H1 (cell line): ENCODE measurements around the gene GRAMD1B. TPM values are rescaled to one million over a fixed set of nuclear protein-coding genes. Genes with fewer than 3 reads are reported as not detected.

Experiments used
- CTCF ChIA-PET: fragments of 300-600 bp; sonication (Branson Sonifier 250); formaldehyde crosslinking; loops from one replicate; lab custom pipeline; 2021; ENCODE audit not compliant: partially characterized antibody; lab: Charles Lee
- POLR2A ChIA-PET: fragments of 300-600 bp; sonication (Branson Sonifier 250); formaldehyde crosslinking; loops from one replicate; lab custom pipeline; 2021; ENCODE audit warnings: inconsistent platforms; ENCODE audit not compliant: partially characterized antibody; lab: Charles Lee
- DNase-seq, 2 experiments: peaks; one replicate each; pipeline versions ENCODE4 v3.0.0 to v3.0.0-alpha.2; 2010 to 2022; ENCODE audit warnings: low spot score in 2 of 2, low read depth in 1 of 2, mixed read lengths in 1 of 2
- FAIRE-seq: peaks from 2 replicates; lab custom pipeline; 2011; peaks lifted over from hg19 to GRCh38; lab: Jason Lieb, UNC
- H2AFZ ChIP-seq: 2 replicates; pipeline ENCODE4 v1.8.1; 2012; ENCODE audit warnings: low read length, inconsistent platforms
- H2AK5ac ChIP-seq: 2 replicates; pipeline ENCODE4 v1.6.1; 2013; ENCODE audit warnings: low read depth, low read length
- H2BK120ac ChIP-seq: replicated peaks from 2 replicates; pipeline ENCODE3; 2013; ENCODE audit warnings: low read depth, low read length, inconsistent platforms
- H2BK12ac ChIP-seq: 2 replicates; pipeline ENCODE4 v1.6.1; 2013; ENCODE audit warnings: low read depth, low read length
- H2BK15ac ChIP-seq: 2 replicates; pipeline ENCODE4 v1.6.1; 2013; ENCODE audit warnings: low read length
- H2BK20ac ChIP-seq: 2 replicates; pipeline ENCODE4 v1.6.1; 2013; ENCODE audit warnings: low read length
- H2BK5ac ChIP-seq: 2 replicates; pipeline ENCODE4 v1.6.1; 2013; ENCODE audit warnings: low read depth, low read length
- H3K14ac ChIP-seq: 2 replicates; pipeline ENCODE4 v1.6.1; 2013; ENCODE audit warnings: inconsistent platforms; ENCODE audit not compliant: insufficient read length
- H3K18ac ChIP-seq: 2 replicates; pipeline ENCODE4 v1.6.1; 2013; ENCODE audit warnings: low read length; ENCODE audit errors: extremely low read depth
- H3K23ac ChIP-seq: 2 replicates; pipeline ENCODE4 v1.6.1; 2013; ENCODE audit warnings: inconsistent platforms; ENCODE audit not compliant: insufficient read length
- H3K23me2 ChIP-seq: 2 replicates; pipeline ENCODE4 v1.6.1; 2013; ENCODE audit warnings: low read depth, low read length
- H3K27ac ChIP-seq: 2 replicates; pipeline ENCODE4 v1.6.1; 2011; ENCODE audit warnings: low read depth, low read length, inconsistent platforms
- H3K27me3 ChIP-seq, 4 experiments: replicated peaks in 1 of 4; 1 replicate in 1 of 4; 2 replicates in 3 of 4; pipeline versions ENCODE4 v1.6.1 to v1.8.1; 2011 to 2013; ENCODE audit warnings: low read length in 3 of 4, mild to moderate bottlenecking in 3 of 4, inconsistent platforms in 2 of 4, mixed read lengths in 2 of 4, moderate library complexity in 1 of 4; ENCODE audit not compliant: control insufficient read depth in 3 of 4, insufficient read depth in 3 of 4; ENCODE audit errors: extremely low read depth in 1 of 4
- H3K36me3 ChIP-seq, 4 experiments: 2 replicates each; pipeline versions ENCODE4 v1.6.1 to v1.8.1; 2011 to 2013; ENCODE audit warnings: mild to moderate bottlenecking in 4 of 4, low read length in 3 of 4, moderate library complexity in 2 of 4, control low read depth in 1 of 4, inconsistent platforms in 1 of 4; ENCODE audit not compliant: insufficient read depth in 4 of 4, control insufficient read depth in 2 of 4
- H3K4ac ChIP-seq: replicated peaks from 2 replicates; pipeline ENCODE3; 2013; ENCODE audit warnings: low read length, low read depth, mixed read lengths, inconsistent platforms; ENCODE audit not compliant: insufficient read length
- H3K4me1 ChIP-seq, 4 experiments: replicated peaks in 1 of 4; 1 replicate in 1 of 4; 2 replicates in 3 of 4; pipeline versions ENCODE4 v1.6.1 to v1.8.1; 2011 to 2013; ENCODE audit warnings: low read length in 3 of 4, inconsistent platforms in 2 of 4, mixed read lengths in 1 of 4; ENCODE audit not compliant: insufficient read depth in 4 of 4, control insufficient read depth in 3 of 4
- H3K4me2 ChIP-seq, 2 experiments: 2 replicates each; pipeline versions ENCODE4 v1.6.1 to v1.8.1; 2011 to 2013; ENCODE audit warnings: low read depth in 2 of 2, low read length in 2 of 2, control low read depth in 1 of 2, inconsistent platforms in 1 of 2, mild to moderate bottlenecking in 1 of 2; ENCODE audit not compliant: insufficient read depth in 1 of 2
- H3K4me3 ChIP-seq, 4 experiments: fragments of 200-600, 300-600 bp in 1 of 4; sonication (generic), shearing (Covaris generic), sonication (Bioruptor Twin) in 1 of 4; 2 replicates each; pipeline versions ENCODE4 v1.5.1 to v1.8.1; 2011 to 2016; ENCODE audit warnings: low read length in 4 of 4, low read depth in 3 of 4, control low read depth in 2 of 4, inconsistent platforms in 2 of 4, mild to moderate bottlenecking in 2 of 4, mixed read lengths in 1 of 4, moderate library complexity in 1 of 4; ENCODE audit not compliant: insufficient read depth in 2 of 4; ENCODE audit errors: extremely low read depth in 1 of 4
- H3K56ac ChIP-seq: replicated peaks from 2 replicates; pipeline ENCODE3; 2013; ENCODE audit warnings: low read depth, mild to moderate bottlenecking, mixed read lengths, low read length, inconsistent platforms; ENCODE audit not compliant: insufficient read length
- H3K79me1 ChIP-seq: 2 replicates; pipeline ENCODE4 v1.6.1; 2013; ENCODE audit warnings: low read depth, low read length, control low read depth
- H3K79me2 ChIP-seq, 2 experiments: 2 replicates each; pipeline versions ENCODE4 v1.6.1 to v1.8.1; 2012 to 2013; ENCODE audit warnings: low read length in 2 of 2, mild to moderate bottlenecking in 2 of 2, inconsistent platforms in 1 of 2; ENCODE audit not compliant: insufficient read depth in 2 of 2, control insufficient read depth in 1 of 2
- H3K9ac ChIP-seq, 4 experiments: replicated peaks in 1 of 4; 1 replicate in 1 of 4; 2 replicates in 3 of 4; pipeline versions ENCODE4 v1.6.1 to v1.8.1; 2011 to 2013; ENCODE audit warnings: low read depth in 3 of 4, low read length in 3 of 4, control low read depth in 2 of 4, mild to moderate bottlenecking in 2 of 4, moderate library complexity in 2 of 4, inconsistent platforms in 1 of 4; ENCODE audit errors: extremely low read depth in 1 of 4
- H3K9me3 ChIP-seq, 2 experiments: 2 replicates each; pipeline versions ENCODE4 v1.6.1 to v1.8.1; 2012 to 2013; ENCODE audit warnings: mild to moderate bottlenecking in 2 of 2, moderate library complexity in 2 of 2, control low read depth in 1 of 2, inconsistent platforms in 1 of 2, low read depth in 1 of 2, low read length in 1 of 2, mixed read lengths in 1 of 2; ENCODE audit not compliant: insufficient read depth in 2 of 2
- H4K20me1 ChIP-seq, 2 experiments: replicated peaks in 1 of 2; 2 replicates each; pipeline versions ENCODE3 to v1.8.1; 2011 to 2013; ENCODE audit warnings: inconsistent platforms in 2 of 2, low read length in 2 of 2, mild to moderate bottlenecking in 1 of 2; ENCODE audit not compliant: insufficient read depth in 2 of 2, control insufficient read depth in 1 of 2
- H4K5ac ChIP-seq: 2 replicates; pipeline ENCODE4 v1.6.1; 2013; ENCODE audit warnings: low read length, low read depth, mixed read lengths, inconsistent platforms; ENCODE audit not compliant: insufficient read length
- H4K8ac ChIP-seq: 2 replicates; pipeline ENCODE4 v1.8.0; 2013; ENCODE audit warnings: mild to moderate bottlenecking, moderate library complexity, low read length, inconsistent platforms; ENCODE audit not compliant: insufficient read depth; ENCODE audit errors: extremely low read depth
- H4K91ac ChIP-seq: replicated peaks from 2 replicates; pipeline ENCODE3; 2013; ENCODE audit warnings: low read length, mixed read lengths, inconsistent platforms; ENCODE audit not compliant: insufficient read length
- ASH2L ChIP-seq: fragments of 200-600, 300-600 bp; sonication (generic); IDR thresholded peaks from one replicate; pipeline ENCODE4 v1.7.1; 2017; ENCODE audit warnings: low read length
- BACH1 ChIP-seq: IDR thresholded peaks from 2 replicates; pipeline ENCODE4 v1.6.1; 2012; ENCODE audit warnings: low read length, improper control_type of control experiment
- CBX5 ChIP-seq: fragments of 300-800, 300-1000 bp; sonication (generic); IDR thresholded peaks from 2 replicates; pipeline ENCODE4 v1.7.1; 2016; ENCODE audit warnings: antibody characterized with exemption, low read length, low read depth
- CTBP2 ChIP-seq: IDR thresholded peaks from 2 replicates; pipeline ENCODE4 v1.7.0; 2011; ENCODE audit warnings: borderline replicate concordance, mild to moderate bottlenecking, moderate library complexity, mixed read lengths, low read length; ENCODE audit not compliant: insufficient read depth, insufficient read length
- EGR1 ChIP-seq: IDR thresholded peaks from 2 replicates; pipeline ENCODE4 v1.6.1; 2011; ENCODE audit warnings: low read depth, low read length, borderline replicate concordance
- EP300 ChIP-seq, 2 experiments: IDR thresholded peaks; 1 replicate in 1 of 2; 2 replicates in 1 of 2; pipeline ENCODE4 v1.6.1; 2011 to 2012; ENCODE audit warnings: low read depth in 2 of 2, low read length in 2 of 2, mild to moderate bottlenecking in 2 of 2, borderline replicate concordance in 1 of 2, inconsistent platforms in 1 of 2, moderate library complexity in 1 of 2
- HDAC6 ChIP-seq: IDR thresholded peaks from one replicate; pipeline ENCODE4 v1.7.1; 2012; ENCODE audit warnings: low read depth, mild to moderate bottlenecking, inconsistent platforms, low read length, moderate library complexity
- JUN ChIP-seq: IDR thresholded peaks from 2 replicates; pipeline ENCODE4 v1.6.1; 2011; ENCODE audit warnings: low read depth, mild to moderate bottlenecking, improper control_type of control experiment, low read length
- JUND ChIP-seq: IDR thresholded peaks from 2 replicates; pipeline ENCODE4 v1.6.1; 2011; ENCODE audit warnings: mild to moderate bottlenecking, improper control_type of control experiment, low read length
- RFX5 ChIP-seq: IDR thresholded peaks from 2 replicates; pipeline ENCODE4 v1.6.1; 2011; ENCODE audit warnings: low read depth, low read length, improper control_type of control experiment, borderline replicate concordance
- SAP30 ChIP-seq: fragments of 300-600 bp; sonication (generic); IDR thresholded peaks from 2 replicates; pipeline ENCODE4 v1.7.1; 2012; ENCODE audit warnings: low read length, moderate library complexity, mild to moderate bottlenecking, inconsistent platforms; ENCODE audit not compliant: insufficient read depth, insufficient replicate concordance
- SIRT6 ChIP-seq: IDR thresholded peaks from one replicate; pipeline ENCODE4 v1.7.1; 2012; ENCODE audit warnings: low read length, inconsistent platforms
- SUZ12 ChIP-seq: fragments of 200-600 bp; sonication (generic); IDR thresholded peaks from 2 replicates; pipeline ENCODE4 v1.6.1; 2012; ENCODE audit warnings: mild to moderate bottlenecking, inconsistent platforms, low read length, moderate library complexity, mixed read lengths
- WGBS, 2 experiments: shearing (Covaris generic) in 1 of 2; methylation state at CpG; one replicate each; pipeline versions ENCODE4 v1.1.6 to v1.1.7; 2013 to 2015; ENCODE audit warnings: low lambda C conversion rate in 2 of 2, mixed read lengths in 2 of 2, inconsistent platforms in 1 of 2, low coverage in 1 of 2, missing lambda C conversion rate in 1 of 2; ENCODE audit not compliant: insufficient replicate concordance in 2 of 2, insufficient coverage in 1 of 2, insufficient read length in 1 of 2; ENCODE audit errors: extremely low coverage in 1 of 2, missing lambda C conversion rate in 1 of 2; 5-methylcytosine and 5-hydroxymethylcytosine counted together
- polyA plus RNA-seq, 7 experiments: library from polyadenylated mRNA; depleted of rRNA in 3 of 7; stranded (reverse) in 5 of 7; unstranded in 2 of 7; fragments of >200 nt in 5 of 7; fragments of 200-250 nt in 2 of 7; gene quantifications; 1 replicate in 5 of 7; 2 replicates in 1 of 7; 4 replicates in 1 of 7; pipeline versions ENCODE4 v1.2.1 to v1.2.3, GENCODE V29; 2011 to 2013; ENCODE audit warnings: missing spikeins in 2 of 7, mixed read lengths in 2 of 7
- total RNA-seq: library from RNA; stranded (reverse); fragmentation: NEBNext Ultra II Directional; extraction: Animal tissue kit (Norgen Biotek cat#: 25700); gene quantifications from 2 replicates; pipeline ENCODE4 v1.2.1, GENCODE V29; 2021

GRAMD1B gene
- total and polyA plus RNA-seq, 2 of the 8 experiments (the other 6 are each of a cell fraction or from before 2014, with no cell fraction given) = 10.1 to 21.2 TPM

- no peak for DNase-seq
- POLR2A ChIA-PET = interaction anchor here (0.5 kb wide), 1 partner anchor 233 kb away, joined by 3 read pairs; no protein-coding TSS in a partner anchor
- no peak overlapping the region for H3K9ac ChIP-seq
- TF ChIP-seq BACH1 (no peak), JUND (no peak), CTBP2 (no peak), HDAC6 (no peak), SAP30 (no peak), JUN (no peak), EGR1 (no peak), ASH2L (no peak), SUZ12 (no peak), SIRT6 (no peak), CBX5 (no peak), RFX5 (no peak), EP300 (IDR thresholded peaks at IDR 0.05; ENCODE audit: borderline replicate concordance in 1 of 2, low read depth in 2 of 2, low read length in 2 of 2) (no peak)
Measured at GRCh38 chr11:123480290-123480815, 50.3 kb downstream of the GRAMD1B start.

More at GRCh38 chr11:123480290-123480815, 50.3 kb downstream of the GRAMD1B start:
- no peak overlapping the region for H3K23ac ChIP-seq
- H3K36me3 ChIP-seq = no peaks in the 10 kb centered on the region
- no peak for FAIRE-seq
- H4K20me1 ChIP-seq = peaks cover 0 to 2% of the 10 kb centered on the region in 2 experiments
- H2AK5ac ChIP-seq = no peak overlapping the region; the same call in 1 of the 2 replicates
- 85% methylated on average over 4 of the region's 4 CpGs; no CpG with 5 or more reads in 1 of the 2 experiments for WGBS, 2 experiments
- H4K5ac ChIP-seq = no peak overlapping the region
- 0 out of 2 replicates have a peak overlapping the region, but pooled peaks have one; percentile 32 for H2BK12ac ChIP-seq
- H3K9me3 ChIP-seq = no peaks in the 10 kb centered on the region
- no peaks in the 10 kb centered on the region for H3K23me2 ChIP-seq
- H4K91ac ChIP-seq = no peak overlapping the region
- peak overlapping the region; percentile 17 for H3K4ac ChIP-seq
- H2BK20ac ChIP-seq = no peak overlapping the region
- peaks cover 2 to 11% (median 6%) of the 10 kb centered on the region in 4 experiments; a peak in 6 of 7 replicates for H3K4me1 ChIP-seq
- H3K79me1 ChIP-seq = no peaks in the 10 kb centered on the region
- no peak overlapping the region for H4K8ac ChIP-seq
- no peaks in the 10 kb centered on the region for H3K27me3 ChIP-seq
- CTCF ChIA-PET = interaction anchor here (0.6 to 4.9 kb wide), 15 partner anchors 13 to 366 kb away, joined by 3 to 74 read pairs (median 5); no protein-coding TSS in a partner anchor
- no peak overlapping the region for H2BK120ac ChIP-seq
- H3K14ac ChIP-seq = no peak overlapping the region
- peaks cover 0 to 3% of the 10 kb centered on the region in 2 experiments; a peak in 1 of 4 replicates for H3K79me2 ChIP-seq
- no peak overlapping the region for H2BK15ac ChIP-seq
- no peak overlapping the region for H3K56ac ChIP-seq
- peak overlapping the region; percentile 28; the same call in 1 of the 2 replicates for H2BK5ac ChIP-seq
- no peak overlapping the region for H2AFZ ChIP-seq
- peak overlapping the region in 1 of 2 experiments; percentile 39; a peak in 1 of 4 replicates for H3K4me2 ChIP-seq
- H3K18ac ChIP-seq = peak overlapping the region; percentile 68; the same call in 1 of the 2 replicates
- H3K27ac ChIP-seq = no peak overlapping the region
- H3K4me3 ChIP-seq = no peak overlapping the region
